ENCODE results near the gene SPAG9.

- TF ChIP-seq EP300 (IDR thresholded peaks at IDR 0.05) (no peak), POLR2A (IDR thresholded peaks at IDR 0.05) (no peak)
These were observed 74.6 kb downstream of the SPAG9 start for GRCh38 chr17:51046046-51046445.
